Activated CD4-positive, alpha-beta T cell treated with anti-CD3 and anti-CD28 coated beads, Interleukin-2, amount 50 U/mL, for 16 hours (primary cell): ENCODE data around the gene KLHL9.
A peak's percentile ranks its signal among the peaks of the same experiment; 100 is the strongest.

ENCODE experiments used
- DNase-seq: peaks from one replicate; pipeline ENCODE4 v3.0.0-alpha.2; 2020

KLHL9 gene

DNA sequence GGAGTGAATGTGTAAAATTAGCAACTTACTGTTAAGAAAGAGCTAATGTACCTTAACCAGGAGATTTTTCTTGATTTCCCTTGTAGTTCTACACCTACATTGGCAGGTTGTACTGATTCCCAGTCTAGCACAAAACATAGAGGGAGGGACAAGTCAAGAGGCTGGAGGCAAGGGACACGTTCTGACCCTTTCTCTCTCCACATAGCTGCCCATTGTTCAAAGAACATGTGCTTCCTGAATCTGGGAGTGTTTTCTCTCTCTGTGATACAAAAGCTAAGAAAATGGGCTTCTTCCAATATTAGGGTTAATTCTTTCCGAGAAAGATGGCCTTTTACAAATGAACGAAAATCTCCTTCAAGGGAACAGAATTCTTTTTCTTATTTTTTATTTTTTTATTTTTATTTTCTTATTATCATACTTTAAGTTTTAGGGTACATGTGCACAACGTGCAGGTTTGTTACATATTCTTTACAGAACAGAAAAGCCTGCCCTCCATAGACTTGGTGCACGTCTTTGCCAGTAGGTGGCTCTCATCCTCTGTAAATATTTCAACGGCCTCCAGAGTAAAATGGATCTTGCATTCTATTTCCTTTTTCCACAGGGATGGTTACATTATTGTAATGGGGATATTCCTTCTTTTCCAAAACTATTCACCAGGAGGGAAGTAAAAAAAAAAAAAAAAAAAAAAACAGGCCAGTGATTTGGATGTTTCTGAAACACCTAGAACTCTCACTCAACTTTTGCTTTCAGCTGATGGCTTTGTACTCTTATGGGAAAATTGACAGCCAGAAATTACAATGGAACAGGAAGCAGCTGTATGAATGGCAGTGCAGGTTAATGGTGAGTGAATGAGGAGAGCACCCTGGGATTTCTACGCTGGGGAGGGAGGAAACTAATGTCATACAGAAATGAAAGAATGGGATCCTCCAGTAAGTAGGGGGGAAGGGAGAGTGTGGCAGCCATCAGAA lies 17.0 kb downstream of the KLHL9 start:
- peak; percentile 43 for DNase-seq

DNA sequence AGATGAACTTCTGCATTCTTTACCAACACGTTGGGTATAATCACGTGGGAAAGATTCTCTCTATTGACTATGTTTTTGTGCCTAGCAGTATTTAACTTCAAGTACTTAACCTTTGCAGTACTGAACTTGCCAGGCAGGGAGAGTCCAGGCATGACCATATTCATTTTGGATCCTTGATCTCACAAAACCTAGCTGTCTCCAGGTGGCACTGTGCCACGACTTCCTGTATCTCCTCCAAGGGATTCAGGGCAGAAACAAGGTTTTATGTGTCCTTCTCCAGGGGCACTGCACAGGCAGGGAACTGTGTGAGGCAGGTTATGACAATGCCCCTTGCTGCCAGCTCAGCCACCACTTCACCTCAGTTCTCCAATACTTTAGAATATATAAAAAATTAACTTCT lies 18.3 kb downstream of the KLHL9 start:
- no peak for DNase-seq

DNA sequence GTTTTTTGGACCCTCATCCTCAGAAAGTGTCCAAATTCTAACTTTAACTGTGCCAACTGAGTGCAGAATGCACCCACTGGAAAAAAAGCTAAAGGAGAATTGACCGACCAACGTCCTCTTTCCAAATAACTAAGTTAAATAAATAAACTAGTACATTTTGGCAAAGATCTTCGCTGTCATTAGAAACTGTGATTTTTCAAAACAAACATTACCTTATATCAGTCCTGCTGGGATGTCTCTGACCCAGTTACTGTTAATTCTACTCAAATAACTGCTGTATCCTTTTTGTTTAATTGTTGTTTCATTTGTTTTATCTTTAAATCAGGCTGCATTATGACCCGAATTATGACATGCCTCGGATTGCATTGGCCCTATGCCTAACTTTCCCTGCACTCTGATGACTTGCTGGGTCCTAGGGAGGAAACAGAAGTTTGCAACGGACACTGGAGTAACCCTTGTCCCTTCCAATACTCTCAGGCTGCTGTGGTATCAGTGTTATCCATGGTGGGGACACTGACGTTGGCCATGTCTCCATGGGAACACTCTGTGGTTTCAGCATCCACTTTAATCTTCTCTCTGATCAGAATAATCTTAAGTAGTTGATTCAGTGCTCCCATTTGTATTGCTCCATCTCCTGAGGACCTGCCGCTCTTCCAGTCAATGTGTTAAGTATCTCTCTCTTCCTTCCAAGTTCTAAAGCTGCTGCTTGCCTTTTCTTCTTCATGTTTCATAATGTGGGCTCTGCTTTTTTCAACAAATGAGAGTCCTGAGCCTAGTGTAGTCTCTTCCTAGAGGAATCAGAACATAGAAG lies 19.0 kb downstream of the KLHL9 start:
- DNase-seq: no peak

DNA sequence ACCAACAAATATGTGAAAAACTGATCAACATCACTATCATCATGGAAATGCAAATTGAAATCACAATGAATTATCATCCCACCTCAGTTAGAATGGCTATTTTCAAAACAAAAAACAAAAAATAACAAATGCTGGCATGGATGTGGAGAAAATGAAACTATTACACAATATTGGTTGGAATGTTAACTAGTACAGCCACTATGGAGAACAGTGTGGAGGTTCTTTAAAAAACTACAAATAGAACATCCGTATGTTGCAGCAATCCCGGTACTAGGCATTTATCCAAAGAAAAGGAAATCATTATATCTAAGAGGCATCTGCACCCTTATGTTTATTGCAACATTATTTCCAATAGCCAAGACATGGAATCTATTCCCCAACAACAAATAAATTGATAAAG lies 21.1 kb downstream of the KLHL9 start:
- no peak for DNase-seq

DNA sequence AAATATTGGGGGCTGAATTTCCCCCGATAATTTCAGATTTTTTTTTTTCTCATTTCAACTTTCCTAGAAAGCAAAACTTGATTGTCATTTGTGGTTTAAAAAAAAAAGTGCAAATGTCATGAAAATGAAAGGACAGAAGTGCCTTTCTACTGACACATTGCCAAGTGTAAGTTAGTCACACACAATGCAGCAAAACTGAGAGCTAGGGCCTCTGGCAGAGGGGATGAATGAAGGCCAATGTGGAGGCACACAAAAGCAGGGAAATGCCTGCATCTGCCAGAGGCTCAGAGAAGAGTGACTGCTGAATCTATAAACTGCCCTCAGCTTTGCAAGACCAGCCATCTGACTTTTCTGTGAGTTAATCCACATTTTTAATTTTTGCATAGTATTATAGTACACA lies 23.3 kb downstream of the KLHL9 start:
- DNase-seq: no peak

DNA sequence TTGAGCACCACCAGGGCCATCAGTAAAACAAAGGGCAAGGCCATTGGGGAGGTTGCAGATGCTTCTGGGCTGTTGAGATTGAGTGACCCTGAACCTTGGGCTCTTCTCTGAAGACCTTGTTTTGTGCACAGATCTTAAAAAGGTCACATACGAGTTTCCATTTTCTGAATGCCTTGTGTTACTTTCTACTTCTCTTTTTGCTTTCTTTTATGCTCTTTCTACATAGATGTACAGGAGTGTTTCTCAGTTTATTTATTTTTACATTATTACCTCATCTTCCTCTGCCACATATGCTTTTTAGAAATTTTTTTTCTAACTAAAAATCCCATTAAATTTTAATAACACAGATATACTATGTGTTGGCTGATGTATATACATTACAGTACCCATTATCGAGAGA lies 30.0 kb downstream of the KLHL9 start, which contains the start of gene IFNA5:
IFNA5 (minus strand) TSS at position 101 of the 400 bp plus-strand sequence; CDS start at position 44, 57 bp downstream.
- DNase-seq: no peak

DNA sequence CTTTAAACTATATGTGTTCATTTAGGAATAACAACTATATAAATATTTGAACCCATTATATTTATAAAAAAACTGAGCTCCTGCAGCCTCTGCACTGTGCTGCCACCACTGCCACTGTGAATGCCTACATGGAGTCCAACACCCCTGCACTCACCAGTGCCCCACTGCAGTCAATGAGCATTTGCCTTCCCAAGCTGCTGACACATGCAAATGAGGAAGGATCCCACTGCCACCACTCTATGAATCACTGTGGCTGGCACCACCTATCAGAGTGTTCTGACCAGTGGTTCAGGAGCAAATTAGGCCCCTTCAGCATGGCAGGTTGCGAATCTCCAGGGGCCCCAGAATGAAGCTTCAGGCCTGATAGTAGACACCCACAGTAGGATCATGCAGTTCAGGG lies 39.2 kb downstream of the KLHL9 start:
- DNase-seq: no peak

DNA sequence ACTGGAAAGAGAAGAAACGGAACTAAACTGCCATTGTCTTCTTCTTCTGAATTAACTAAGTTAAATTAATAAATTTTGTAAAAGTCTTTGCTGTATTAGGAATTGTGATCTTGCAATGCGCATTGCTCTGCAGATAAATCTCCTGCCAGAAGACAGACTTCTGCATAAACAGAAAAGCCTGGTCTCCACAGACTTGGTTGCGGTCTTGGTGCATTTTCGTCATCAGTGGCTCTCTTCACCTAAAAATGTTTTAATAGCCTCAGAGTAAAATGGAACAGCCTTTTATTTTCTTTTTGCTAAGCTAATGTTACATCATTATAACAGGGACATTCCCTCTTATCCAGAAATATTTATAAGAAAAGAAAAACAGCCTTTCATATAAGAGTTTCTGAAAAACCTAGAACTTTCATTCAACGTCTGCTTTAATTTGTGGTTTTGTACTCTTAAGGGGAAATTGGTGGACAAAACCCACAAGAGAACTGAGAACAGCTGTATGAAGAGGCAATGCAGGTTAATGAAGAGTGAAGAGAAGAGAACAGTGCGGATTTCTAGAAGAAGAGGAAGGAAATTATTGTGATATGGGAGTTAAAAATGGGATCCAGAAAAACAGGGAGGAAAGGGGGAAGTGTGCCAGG lies 40.2 kb downstream of the KLHL9 start:
- DNase-seq: no peak

DNA sequence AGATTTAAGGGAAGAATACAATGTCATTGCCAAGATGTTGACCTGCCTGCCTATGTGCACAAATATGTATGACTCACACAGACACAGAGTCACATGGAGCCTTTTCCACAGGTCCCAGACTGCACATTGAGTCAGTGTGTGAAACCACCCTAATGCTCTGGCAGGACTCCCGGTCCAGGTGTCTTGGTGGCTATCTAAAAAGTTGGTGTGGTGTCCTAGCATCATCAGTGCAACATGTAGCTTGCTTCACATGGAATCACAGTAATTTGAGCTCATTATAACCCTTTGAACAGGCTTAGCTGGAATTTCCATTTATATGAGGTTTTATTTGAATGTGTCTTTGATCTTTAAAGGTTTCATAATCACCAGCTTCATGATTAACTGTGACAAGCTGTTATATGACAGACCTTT lies 40.8 kb downstream of the KLHL9 start:
- no peak for DNase-seq

DNA sequence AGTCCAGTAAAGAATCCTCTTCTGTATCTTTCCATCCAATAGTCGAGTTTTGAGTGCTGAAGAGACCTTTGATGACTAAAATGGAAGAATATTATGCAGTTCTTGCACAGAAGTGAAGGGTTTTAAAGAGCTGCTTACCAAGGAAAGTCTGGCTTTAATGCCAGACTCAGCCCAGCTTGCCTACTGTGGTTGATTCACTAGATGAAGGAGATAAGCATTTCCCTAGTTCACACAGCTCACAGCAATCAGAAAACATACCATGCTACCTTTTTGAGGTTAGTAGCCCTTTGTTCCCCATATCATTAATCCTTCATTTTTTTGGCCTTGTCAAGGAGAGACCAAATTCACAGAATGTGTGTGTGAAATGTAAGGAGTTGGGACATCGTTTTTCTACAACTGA lies 45.4 kb downstream of the KLHL9 start:
- no peak for DNase-seq

DNA sequence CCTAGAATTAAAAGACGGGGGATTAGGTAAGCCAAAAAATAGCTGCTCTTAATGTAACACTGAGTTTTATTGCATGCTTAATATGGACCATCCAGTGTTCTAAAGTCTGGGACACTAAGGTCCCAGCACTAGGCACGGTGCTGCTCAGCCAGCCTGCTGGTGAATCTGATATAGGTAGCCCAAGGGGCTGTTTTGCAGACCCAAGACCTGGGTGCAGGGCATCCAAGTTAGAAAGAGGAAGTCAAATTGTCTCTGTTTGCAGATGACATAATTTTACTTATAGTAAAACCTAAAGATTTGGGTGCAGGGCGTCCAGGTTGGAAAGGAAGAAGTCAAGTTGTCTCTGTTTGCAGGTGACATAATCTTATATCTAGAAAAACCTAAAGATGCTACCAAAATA lies 47.9 kb downstream of the KLHL9 start:
- DNase-seq: no peak

DNA sequence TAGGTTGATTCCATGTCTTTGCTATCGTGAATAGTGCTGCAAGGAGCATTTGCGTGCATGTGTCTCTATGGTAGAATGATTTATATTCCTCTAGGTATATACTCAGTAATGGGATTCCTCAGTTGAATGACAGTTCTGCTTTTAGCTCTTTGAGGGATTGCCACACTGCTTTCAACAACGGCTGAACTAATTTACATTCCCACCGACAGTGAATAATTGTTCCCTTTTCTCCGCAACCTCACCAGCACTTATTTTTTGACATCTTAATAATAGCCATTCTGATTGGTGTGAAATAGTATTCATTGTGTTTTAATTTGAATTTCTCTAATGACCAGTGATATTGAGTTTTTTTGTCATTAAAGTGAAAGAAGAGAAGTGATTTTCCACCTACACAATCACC lies 48.5 kb downstream of the KLHL9 start:
- DNase-seq: no peak

DNA sequence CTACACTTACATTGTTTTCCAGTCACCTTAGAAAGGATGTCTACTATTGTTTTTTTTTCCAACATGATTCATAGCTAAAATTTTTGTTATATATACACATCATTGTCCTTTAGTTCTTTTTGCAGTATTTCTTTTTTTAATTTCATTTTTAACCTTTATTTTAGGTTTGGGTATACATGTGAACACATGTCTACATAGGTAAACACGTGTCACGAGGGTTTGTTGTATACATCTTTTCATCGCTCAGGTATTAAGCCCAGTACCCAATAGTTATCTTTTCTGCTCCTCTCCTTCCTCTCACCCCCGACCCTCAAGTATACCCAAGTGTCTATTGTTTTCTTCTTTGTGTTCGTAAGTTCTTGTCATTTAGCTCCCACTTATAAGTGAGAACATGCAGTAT lies 49.1 kb downstream of the KLHL9 start:
- no peak for DNase-seq

DNA sequence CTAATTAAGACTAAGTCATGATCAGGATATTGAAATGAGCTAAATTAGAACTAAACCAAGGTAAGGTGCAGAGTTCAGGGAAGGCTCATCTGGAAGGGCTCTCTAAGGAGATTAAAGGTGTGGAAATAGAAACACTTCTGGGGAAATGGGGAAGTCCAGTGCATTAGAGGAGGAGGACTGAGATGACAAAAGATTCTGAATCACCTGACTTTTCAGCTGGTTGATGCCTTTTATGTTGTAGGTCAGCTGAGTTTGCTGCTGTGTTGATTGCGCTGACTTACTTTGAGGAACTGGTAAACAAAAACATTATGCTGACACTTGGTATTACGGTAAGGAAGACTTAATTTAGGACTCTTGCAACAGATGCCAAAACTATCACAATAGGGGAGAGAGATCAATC lies 53.9 kb downstream of the KLHL9 start:
- no peak for DNase-seq
